Prostate gland (tissue), 2 donors: ENCODE measurements around the gene ACOXL. TPM values are rescaled to one million over a fixed set of nuclear protein-coding genes. Genes with fewer than 3 reads are reported as not detected.

Experiments used
- DNase-seq: peaks from one replicate; pipeline ENCODE4 v3.0.0-alpha.2; 2019; ENCODE audit warnings: low spot score
- H3K27ac ChIP-seq, 2 donors: fragments of 200-600 bp; sonication (generic); 2 replicates each; pipeline ENCODE4 v1.5.1; 2017 to 2019
- H3K27me3 ChIP-seq: fragments of 200-600 bp; sonication (generic); replicated peaks from 2 replicates; pipeline ENCODE4 v1.5.1; 2019; ENCODE audit not compliant: insufficient read depth
- H3K36me3 ChIP-seq, 2 donors: fragments of 200-600 bp; sonication (generic); 1 replicate in 1 of 2; 2 replicates in 1 of 2; pipeline versions ENCODE4 v1.5.1 to v1.8.1; 2017 to 2019
- H3K4me1 ChIP-seq: fragments of 200-600 bp; sonication (generic); replicated peaks from 2 replicates; pipeline ENCODE4 v1.5.1; 2019
- H3K4me3 ChIP-seq, 2 donors: fragments of 200-600 bp; sonication (generic); 2 replicates each; pipeline ENCODE4 v1.5.1; 2017 to 2019
- H3K9me3 ChIP-seq: fragments of 200-600 bp; sonication (generic); 2 replicates; pipeline ENCODE4 v1.5.1; 2017
- POLR2A ChIP-seq: fragments of 450-650 bp; IDR thresholded peaks from one replicate; pipeline ENCODE4 v1.6.1; 2016; ENCODE audit warnings: antibody characterized with exemption, mild to moderate bottlenecking
- POLR2AphosphoS5 ChIP-seq: sonication (generic); formaldehyde crosslinking; IDR thresholded peaks from one replicate; pipeline ENCODE4 v1.6.1; 2017; ENCODE audit warnings: antibody characterized with exemption
- WGBS: methylation state at CpG from one replicate; pipeline ENCODE4 v1.1.5; 2018; 5-methylcytosine and 5-hydroxymethylcytosine counted together
- intact Hi-C: fragments of 100-400 bp; cut with DNase I; formaldehyde crosslinking; loops from one replicate; pipeline ENCODE4 v1.14.2; 2022
- total RNA-seq, 2 donors: library from RNA; depleted of rRNA; stranded (reverse); fragments of >200 nt; gene quantifications; one replicate each; pipeline ENCODE4 v1.1.0, GENCODE V29; 2016
- TF ChIP-seq, protein P1 (sequence below), 4 experiments: fragments of 200-600 bp in 2 of 4; fragments of 450-650 bp in 2 of 4; sonication (generic) in 2 of 4; IDR thresholded peaks; 1 replicate in 3 of 4; 2 replicates in 1 of 4; pipeline ENCODE4 v1.5.1; 2016 to 2019; ENCODE audit warnings: antibody characterized with exemption in 4 of 4, mild to moderate bottlenecking in 2 of 4, moderate library complexity in 2 of 4

Gene ACOXL
- total RNA-seq, 2 donors from 2014 or later: 8.0 to 8.3 TPM

DNA sequence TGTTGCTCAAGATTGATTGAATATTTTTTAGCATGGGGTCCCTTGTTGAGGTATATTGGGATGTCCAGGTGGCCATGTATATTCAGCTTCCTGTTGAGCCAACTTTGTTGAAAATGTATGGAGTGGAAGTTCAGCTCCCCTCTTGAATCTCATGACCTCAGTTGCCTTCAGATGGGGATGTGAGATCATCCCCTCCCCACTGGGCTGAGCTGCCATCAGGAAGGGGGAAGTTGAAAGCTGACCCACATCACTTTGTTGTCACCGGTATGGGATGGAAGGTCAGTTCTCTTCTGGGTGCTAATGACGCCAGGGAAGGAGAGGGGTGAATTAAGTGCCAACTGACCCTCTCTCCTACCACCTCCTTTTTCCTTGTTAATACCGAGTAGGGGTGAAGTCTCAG lies 33.9 kb downstream of the ACOXL start:
- H3K27me3 ChIP-seq: no peaks in the 10 kb centered on the region
- TF ChIP-seq POLR2A: no peak
- no peak for TF ChIP-seq POLR2AphosphoS5
- TF ChIP-seq, protein P1, sequence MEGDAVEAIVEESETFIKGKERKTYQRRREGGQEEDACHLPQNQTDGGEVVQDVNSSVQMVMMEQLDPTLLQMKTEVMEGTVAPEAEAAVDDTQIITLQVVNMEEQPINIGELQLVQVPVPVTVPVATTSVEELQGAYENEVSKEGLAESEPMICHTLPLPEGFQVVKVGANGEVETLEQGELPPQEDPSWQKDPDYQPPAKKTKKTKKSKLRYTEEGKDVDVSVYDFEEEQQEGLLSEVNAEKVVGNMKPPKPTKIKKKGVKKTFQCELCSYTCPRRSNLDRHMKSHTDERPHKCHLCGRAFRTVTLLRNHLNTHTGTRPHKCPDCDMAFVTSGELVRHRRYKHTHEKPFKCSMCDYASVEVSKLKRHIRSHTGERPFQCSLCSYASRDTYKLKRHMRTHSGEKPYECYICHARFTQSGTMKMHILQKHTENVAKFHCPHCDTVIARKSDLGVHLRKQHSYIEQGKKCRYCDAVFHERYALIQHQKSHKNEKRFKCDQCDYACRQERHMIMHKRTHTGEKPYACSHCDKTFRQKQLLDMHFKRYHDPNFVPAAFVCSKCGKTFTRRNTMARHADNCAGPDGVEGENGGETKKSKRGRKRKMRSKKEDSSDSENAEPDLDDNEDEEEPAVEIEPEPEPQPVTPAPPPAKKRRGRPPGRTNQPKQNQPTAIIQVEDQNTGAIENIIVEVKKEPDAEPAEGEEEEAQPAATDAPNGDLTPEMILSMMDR (IDR thresholded peaks at IDR 0.05): no peak
- peaks cover 1% of the 10 kb centered on the region for H3K4me1 ChIP-seq
- H3K27ac ChIP-seq: no peak overlapping the region
- no peak for DNase-seq
- H3K36me3 ChIP-seq: no peaks in the 10 kb centered on the region
- H3K4me3 ChIP-seq: no peak overlapping the region
- intact Hi-C loops: no loop called here
- 76% methylated on average over 3 of the region's 3 CpGs for WGBS
- H3K9me3 ChIP-seq: no peaks in the 10 kb centered on the region

DNA sequence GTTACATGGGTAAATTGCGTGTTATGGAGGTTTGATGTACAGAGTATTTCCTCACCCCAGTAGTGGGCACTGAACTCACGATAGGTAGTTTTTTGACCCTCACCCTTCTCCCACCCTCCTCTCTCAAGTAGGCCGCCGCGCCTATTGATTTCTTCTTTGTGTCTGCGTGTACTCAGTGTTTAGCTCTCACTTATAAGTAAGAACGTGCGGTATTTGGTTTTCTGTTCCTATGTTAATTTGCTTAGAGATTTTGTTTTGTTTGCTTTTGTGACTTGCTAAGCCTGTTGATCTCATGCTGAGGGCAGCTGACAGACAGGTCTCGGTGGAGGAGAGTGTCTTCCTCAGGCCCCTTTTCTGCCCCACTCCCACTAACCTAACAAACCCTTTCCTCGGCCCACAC lies 36.2 kb downstream of the ACOXL start:
- Histone ChIP-seq H3K4me1 (peaks cover 10% of the 10 kb centered on the region), H3K27me3 (no peaks in the 10 kb centered on the region), H3K27ac (peak overlapping the region; percentile 45 to 66), H3K4me3 (no peak overlapping the region), H3K9me3 (no peaks in the 10 kb centered on the region), H3K36me3 (no peaks in the 10 kb centered on the region)
- peak; percentile 43 for DNase-seq
- WGBS: 60% methylated on average over 10 of the region's 10 CpGs
- TF ChIP-seq, protein P1 (IDR thresholded peaks at IDR 0.05): no peak
- TF ChIP-seq POLR2AphosphoS5: peak; percentile 75
- intact Hi-C loops: no loop called here

DNA sequence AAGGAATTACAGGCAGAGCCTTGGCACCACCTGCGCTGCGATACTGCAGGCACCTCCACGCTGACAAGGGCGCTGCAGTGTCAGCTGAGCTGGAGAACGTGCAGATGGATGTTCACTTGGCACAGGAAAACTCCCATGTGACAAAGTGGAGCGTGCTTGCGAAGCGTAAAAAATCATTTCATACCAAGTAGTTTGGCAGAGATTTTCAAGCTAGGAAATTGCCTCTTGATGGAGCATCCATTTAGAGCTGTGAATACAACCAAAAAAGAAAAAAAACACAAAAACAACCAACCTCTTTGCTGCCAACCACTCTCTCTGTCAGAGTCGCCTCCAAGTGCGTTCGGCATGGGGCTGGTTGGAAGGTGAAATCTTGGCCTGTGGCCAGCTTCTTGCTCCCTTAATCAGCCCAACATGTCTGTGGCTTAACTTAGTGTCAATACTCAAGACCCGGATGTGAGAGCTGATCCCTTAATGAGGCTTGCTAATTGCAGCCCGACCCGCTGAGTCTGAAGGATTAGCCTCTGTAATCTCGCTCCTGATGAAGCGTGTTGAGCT lies 38.1 kb downstream of the ACOXL start:
- intact Hi-C loops: no loop called here
- DNase-seq: no peak
- H3K9me3 ChIP-seq: no peaks in the 10 kb centered on the region
- peak; percentile 16 for TF ChIP-seq POLR2AphosphoS5
- TF ChIP-seq POLR2A: no peak
- no peak overlapping the region for H3K4me3 ChIP-seq
- peaks cover 13% of the 10 kb centered on the region for H3K4me1 ChIP-seq
- peak overlapping the region; percentile 21 to 66 for H3K27ac ChIP-seq
- H3K36me3 ChIP-seq: no peaks in the 10 kb centered on the region
- H3K27me3 ChIP-seq: no peaks in the 10 kb centered on the region
- WGBS: 27% methylated on average over 16 of the region's 16 CpGs

DNA sequence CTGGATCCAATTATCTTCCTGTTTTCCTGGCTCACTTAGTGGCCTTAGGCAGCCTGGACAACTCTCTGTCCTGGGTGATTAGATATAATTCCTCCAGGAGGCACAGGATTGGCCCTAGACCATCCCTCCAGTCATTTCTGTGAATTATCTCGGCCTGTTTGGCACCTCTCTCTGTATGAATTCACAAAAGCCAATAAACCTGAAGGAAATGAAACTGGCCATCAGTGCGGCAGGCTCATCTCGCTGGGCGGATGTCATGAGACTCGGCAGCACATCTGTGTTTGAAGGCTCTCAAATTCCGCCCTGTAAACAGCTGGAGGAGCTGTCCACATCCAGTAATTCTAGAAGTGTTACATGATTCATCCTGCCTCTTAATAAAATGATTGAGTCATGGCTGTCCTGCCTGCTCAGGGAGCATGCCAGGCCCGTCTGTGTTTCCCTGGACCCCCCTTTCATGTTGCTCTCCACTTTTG lies 38.6 kb downstream of the ACOXL start:
- DNase-seq: peak; percentile 44
- Histone ChIP-seq H3K27me3 (no peaks in the 10 kb centered on the region), H3K9me3 (no peaks in the 10 kb centered on the region), H3K4me3 (no peak overlapping the region), H3K27ac (peak overlapping the region; percentile 21 to 66), H3K36me3 (no peaks in the 10 kb centered on the region), H3K4me1 (peaks cover 13% of the 10 kb centered on the region)
- intact Hi-C loops: no loop called here
- WGBS: 18% methylated on average over 7 of the region's 7 CpGs
- TF ChIP-seq, protein P1 (IDR thresholded peaks at IDR 0.05): no peak
- peak; percentile 43 for TF ChIP-seq POLR2AphosphoS5
- TF ChIP-seq POLR2A: no peak

DNA sequence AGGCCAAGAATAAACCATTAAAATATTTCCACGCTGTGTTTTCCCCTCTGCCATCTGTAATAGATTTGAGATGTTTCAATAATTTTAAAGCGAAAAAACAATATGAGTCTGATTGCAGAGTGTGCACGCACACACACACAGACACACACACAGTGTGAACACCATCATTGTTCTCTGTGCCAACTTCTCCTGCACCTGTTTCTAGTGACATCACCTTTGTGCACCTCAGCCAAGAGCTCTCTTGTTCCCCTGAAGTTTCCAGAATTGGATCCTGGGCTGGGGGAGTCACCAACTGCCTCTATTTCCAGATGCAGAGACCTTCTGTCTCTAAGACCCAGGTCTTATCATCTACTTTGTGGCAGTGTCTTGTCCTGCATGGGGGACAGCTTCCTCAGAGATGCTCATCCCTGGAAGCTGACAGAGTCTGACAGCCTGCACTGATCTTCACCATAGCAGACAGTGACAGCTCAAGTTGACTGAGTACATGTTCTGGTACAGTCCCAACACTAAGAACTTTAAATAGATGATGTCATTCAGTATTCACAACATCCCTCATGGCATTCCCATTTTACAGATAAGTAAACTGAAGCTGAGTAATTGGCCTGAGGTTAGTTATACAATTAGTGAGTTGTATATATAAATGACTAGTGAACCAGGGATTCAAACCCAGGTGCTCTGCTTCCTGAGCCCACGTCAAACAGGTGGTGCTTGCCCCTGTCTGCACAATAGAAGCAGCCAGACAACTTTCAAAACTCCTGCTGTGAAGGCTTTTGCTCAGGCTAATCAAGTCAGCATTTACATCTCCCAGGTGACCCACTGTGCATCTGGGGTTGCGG lies 39.4 kb downstream of the ACOXL start:
- DNase-seq: no peak
- Histone ChIP-seq H3K27me3 (no peaks in the 10 kb centered on the region), H3K4me3 (no peak overlapping the region), H3K27ac (peak overlapping the region in 1 of 2 donors; percentile 66), H3K4me1 (peaks cover 13% of the 10 kb centered on the region), H3K9me3 (no peaks in the 10 kb centered on the region), H3K36me3 (no peaks in the 10 kb centered on the region)
- TF ChIP-seq, protein P1 (IDR thresholded peaks at IDR 0.05): no peak
- TF ChIP-seq POLR2AphosphoS5 (no peak), POLR2A (no peak)
- WGBS: 82% methylated on average over 5 of the region's 5 CpGs
- intact Hi-C loops: no loop called here
